Vagina (tissue), 2 donors: ENCODE measurements around the gene TEDC1.

ENCODE experiments used
- POLR2A ChIP-seq, 2 donors: fragments of 450-650 bp; IDR thresholded peaks; one replicate each; pipeline ENCODE4 v1.6.1; 2017; ENCODE audit warnings: antibody characterized with exemption in 2 of 2, mild to moderate bottlenecking in 2 of 2, moderate library complexity in 2 of 2
- TF ChIP-seq, protein P1 (sequence below), 3 experiments: fragments of 450-650 bp in 2 of 3; fragments of 200-600 bp in 1 of 3; sonication (generic) in 1 of 3; IDR thresholded peaks; one replicate each; pipeline ENCODE4 v1.5.1; 2017 to 2019; ENCODE audit warnings: antibody characterized with exemption in 3 of 3, mild to moderate bottlenecking in 2 of 3, moderate library complexity in 2 of 3

DNA sequence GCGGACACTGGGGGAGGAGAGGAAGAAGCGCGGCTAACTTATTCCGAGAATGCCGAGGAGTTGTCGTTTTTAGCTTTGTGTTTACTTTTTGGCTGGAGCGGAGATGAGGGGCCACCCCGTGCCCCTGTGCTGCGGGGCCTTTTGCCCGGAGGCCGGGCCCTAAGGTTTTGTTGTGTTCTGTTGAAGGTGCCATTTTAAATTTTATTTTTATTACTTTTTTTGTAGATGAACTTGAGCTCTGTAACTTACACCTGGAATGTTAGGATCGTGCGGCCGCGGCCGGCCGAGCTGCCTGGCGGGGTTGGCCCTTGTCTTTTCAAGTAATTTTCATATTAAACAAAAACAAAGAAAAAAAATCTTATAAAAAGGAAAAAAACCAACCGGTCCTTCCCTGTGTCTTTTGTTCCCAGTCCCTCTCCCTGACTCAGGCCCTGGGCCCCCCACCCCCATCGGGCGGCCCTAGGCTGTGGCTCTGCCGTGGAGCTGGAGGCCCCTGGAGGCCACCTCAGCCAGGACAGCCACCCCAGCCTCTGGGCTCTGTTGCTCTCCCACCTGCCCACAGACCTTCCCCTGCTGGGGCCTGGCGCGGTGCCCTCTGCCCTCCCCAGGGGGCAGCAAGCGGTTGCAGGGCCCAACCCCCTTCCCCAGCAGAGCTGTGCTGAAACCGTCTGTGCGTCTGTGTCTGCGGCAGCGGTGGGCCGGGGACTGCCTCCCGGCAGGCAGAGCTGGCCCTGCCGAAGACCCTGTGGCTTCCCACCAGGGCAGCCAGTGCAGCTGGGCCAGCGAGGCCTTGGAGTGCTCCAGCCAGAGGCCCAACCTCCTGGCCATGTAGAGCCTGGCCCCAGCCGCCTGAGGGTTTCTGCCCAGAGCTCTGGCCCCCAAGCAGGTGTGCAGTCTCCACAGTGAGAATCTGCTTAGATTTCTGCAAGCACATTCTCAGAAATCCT, 20.4 kb upstream of the TEDC1 start:
- TF ChIP-seq, protein P1, sequence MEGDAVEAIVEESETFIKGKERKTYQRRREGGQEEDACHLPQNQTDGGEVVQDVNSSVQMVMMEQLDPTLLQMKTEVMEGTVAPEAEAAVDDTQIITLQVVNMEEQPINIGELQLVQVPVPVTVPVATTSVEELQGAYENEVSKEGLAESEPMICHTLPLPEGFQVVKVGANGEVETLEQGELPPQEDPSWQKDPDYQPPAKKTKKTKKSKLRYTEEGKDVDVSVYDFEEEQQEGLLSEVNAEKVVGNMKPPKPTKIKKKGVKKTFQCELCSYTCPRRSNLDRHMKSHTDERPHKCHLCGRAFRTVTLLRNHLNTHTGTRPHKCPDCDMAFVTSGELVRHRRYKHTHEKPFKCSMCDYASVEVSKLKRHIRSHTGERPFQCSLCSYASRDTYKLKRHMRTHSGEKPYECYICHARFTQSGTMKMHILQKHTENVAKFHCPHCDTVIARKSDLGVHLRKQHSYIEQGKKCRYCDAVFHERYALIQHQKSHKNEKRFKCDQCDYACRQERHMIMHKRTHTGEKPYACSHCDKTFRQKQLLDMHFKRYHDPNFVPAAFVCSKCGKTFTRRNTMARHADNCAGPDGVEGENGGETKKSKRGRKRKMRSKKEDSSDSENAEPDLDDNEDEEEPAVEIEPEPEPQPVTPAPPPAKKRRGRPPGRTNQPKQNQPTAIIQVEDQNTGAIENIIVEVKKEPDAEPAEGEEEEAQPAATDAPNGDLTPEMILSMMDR (IDR thresholded peaks at IDR 0.05): no peak
- TF ChIP-seq POLR2A (IDR thresholded peaks at IDR 0.05): no peak
